ENCODE results near the gene JUP. TPM values are rescaled to one million over a fixed set of nuclear protein-coding genes. Genes with fewer than 3 reads are reported as not detected.

JUP gene
- total RNA-seq, 1 experiment from 2014 or later: 224 TPM

DNA sequence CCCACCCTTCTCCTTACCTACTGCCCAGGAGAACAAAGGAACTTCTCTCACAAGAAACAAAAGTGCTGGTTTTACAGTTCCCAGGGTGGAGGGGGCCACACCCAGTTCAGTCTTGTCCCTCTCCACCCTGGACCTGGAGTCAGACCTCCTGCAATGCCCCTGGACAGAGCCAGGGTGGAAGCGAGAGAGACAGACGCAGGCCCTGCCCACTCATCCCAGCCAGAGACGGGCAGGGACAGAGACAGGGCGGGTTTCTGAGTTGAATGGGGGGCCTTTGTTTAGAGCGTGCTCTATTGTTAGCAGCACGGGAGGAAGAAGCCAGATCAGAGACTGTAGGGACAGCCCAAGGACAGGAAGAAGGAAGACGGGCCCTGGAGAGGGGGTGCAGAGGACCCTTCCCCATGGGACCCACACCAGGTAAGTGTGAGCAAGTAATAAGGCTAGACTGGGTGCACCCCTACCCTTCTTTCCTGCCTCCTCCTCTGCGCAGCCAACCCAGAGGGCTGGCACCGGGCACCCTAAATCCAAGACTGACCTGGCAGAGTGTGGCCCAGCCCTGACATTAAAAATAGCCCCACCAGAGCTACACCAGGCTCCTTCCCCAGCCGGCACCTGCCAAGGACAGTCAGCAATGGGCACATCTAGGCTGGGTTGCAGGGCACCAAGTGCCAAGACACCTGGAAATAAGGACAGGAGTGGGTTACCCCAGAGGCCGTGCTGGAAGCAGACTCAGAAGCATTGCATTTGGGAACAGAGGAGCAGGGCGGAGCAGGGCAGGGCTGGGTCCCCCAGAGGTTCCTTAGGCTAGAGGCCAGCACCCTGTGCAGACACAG is 10.9 kb downstream of the JUP start:
- CTCF ChIA-PET: interaction anchor here (3.0 to 3.6 kb wide), 2 partner anchors 10 kb away, joined by 28 to 35 read pairs; partner anchors contain the start of gene JUP
- Histone ChIP-seq H3K4me2 (ENCODE audit: low read length) (peak overlapping the region; percentile 86), H3K9me3 (ENCODE audit: control insufficient read depth in 1 of 2, insufficient read depth in 1 of 2, low read depth in 1 of 2, low read length in 2 of 2) (no peaks in the 10 kb centered on the region), H4K20me1 (ENCODE audit: insufficient read depth) (no peaks in the 10 kb centered on the region), H2AFZ (ENCODE audit: low read depth, low read length, poor library complexity, severe bottlenecking) (no peak overlapping the region), H3K27ac (ENCODE audit: low read depth, low read length) (peak overlapping the region; percentile 44), H3K9ac (ENCODE audit: low read length) (peak overlapping the region; percentile 40), H3K9me2 (ENCODE audit: insufficient read depth) (no peaks in the 10 kb centered on the region), H3K4me1 (ENCODE audit: control insufficient read depth in 1 of 2, insufficient read depth in 2 of 2, low read length in 2 of 2) (peaks cover 81 to 90% of the 10 kb centered on the region in 2 experiments), H3K27me3 (ENCODE audit: insufficient read depth, low read length) (no peaks in the 10 kb centered on the region), H3K79me2 (ENCODE audit: insufficient read depth, low read length) (peaks cover 76% of the 10 kb centered on the region), H3K36me3 (ENCODE audit: control insufficient read depth in 1 of 2, insufficient read depth in 2 of 2, low read length in 2 of 2) (peaks cover 2 to 7% of the 10 kb centered on the region in 2 experiments; a peak in 2 of 4 replicates), H3K4me3 (replicated peaks in 1 of 2; ENCODE audit: low read depth in 1 of 2, low read length in 2 of 2) (no peak overlapping the region; a peak in 1 of 4 replicates)
- intact Hi-C loops (cut with micrococcal nuclease): no loop called here
- TF ChIP-seq JUND (IDR thresholded peaks at IDR 0.05) (no peak), EGR1 (IDR thresholded peaks at IDR 0.05; ENCODE audit: low read depth) (no peak), ATF3 (IDR thresholded peaks at IDR 0.05) (no peak), SP1 (IDR thresholded peaks at IDR 0.05; ENCODE audit: low read depth) (no peak), SIN3A (IDR thresholded peaks at IDR 0.05; ENCODE audit: low read depth) (no peak), ZFX (IDR thresholded peaks at IDR 0.05) (no peak), POLR2AphosphoS5 (IDR thresholded peaks at IDR 0.05; ENCODE audit: low read depth, low read length) (no peak), MAX (IDR thresholded peaks at IDR 0.05) (no peak; the same call in 1 of the 2 replicates), FOSL1 (IDR thresholded peaks at IDR 0.05; ENCODE audit: low read depth) (no peak), CEBPB (IDR thresholded peaks at IDR 0.05; ENCODE audit: low read depth) (no peak), CBX3 (IDR thresholded peaks at IDR 0.05; ENCODE audit: low read depth) (no peak)
- DNase-seq (ENCODE audit: low read depth, low spot score) (no peak), ATAC-seq (no peak)
- no TSS peak for BruUV-seq (replicated peaks)
- RAD21 ChIA-PET (ENCODE audit: low non-redundant PET in 1 of 2, low total read pairs in 2 of 2, uncharacterized antibody in 2 of 2, unreplicated experiment in 2 of 2): interaction anchor here in 1 of 2 experiments (0.7 kb wide), 1 partner anchor 25 kb away, joined by 3 read pairs; no protein-coding TSS in a partner anchor
- POLR2A ChIA-PET: interaction anchor here (1.8 to 3.4 kb wide), 3 partner anchors 10 to 25 kb away, joined by 4 to 36 read pairs (median 6); partner anchors contain the start of gene JUP

Data from HCT116 (cell line).